ENCODE data around the gene FDX2.
"Not testable (repeated sequence)": the region's sequence is repeated elsewhere in the genome, so short reads cannot be mapped to it uniquely, and the experiment has no call there.

Gene FDX2

DNA sequence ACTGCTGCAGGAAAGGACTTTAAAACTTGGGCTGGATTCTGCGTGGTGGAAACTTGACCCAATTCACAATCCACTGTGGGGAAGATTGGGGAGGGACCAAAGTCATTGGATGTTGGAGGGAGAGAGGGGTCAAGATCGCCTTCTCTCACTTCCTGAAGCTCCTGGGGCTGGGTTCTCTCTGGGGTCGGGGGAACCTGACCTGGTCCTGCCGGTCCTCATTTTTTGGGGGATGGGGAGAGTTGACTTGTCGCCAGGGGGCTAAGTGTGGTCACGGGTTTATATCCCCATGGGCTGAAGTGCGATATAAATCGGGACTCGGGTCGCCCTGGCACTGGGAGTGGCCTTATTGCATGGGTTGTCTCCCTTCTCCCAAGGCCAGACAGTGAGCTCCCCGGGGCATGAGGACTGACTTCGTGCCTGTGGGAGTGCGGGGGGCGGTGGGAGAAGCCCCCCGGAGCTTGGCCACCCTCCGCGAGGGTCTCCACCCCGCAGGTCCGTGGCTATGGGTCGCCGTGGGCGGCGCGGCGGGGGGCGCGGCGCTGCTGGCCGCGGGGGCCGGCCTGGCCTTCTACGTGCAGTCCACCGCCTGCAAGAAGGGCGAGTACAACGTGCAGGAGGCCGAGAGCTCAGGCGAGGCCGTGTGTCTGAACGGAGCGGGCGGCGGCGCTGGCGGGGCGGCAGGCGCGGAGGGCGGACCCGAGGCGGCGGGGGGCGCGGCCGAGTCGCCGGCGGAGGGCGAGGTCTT, 19.8 kb downstream of the FDX2 start:
- no peak for DNase-seq

DNA sequence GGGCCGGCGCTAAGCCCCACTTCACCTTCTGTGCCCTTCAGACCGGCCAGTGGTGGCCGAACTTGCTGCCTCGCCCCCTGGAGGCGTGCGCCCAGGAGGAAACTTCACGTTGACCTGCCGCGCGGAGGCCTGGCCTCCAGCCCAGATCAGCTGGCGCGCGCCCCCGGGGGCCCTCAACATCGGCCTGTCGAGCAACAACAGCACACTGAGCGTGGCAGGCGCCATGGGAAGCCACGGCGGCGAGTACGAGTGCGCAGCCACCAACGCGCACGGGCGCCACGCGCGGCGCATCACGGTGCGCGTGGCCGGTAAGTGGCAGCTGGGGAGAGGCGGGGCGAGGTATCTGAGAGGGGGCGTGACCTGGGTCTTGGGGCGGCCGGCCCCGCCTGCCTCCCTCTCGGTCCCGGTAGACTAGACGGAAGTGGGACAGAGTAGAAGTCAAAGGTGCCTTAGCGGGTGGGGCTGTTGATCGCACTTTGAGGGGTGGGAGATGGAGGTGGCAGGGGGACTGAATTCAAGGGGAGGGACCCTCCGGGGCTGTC, 20.4 kb downstream of the FDX2 start:
- DNase-seq = no peak

DNA sequence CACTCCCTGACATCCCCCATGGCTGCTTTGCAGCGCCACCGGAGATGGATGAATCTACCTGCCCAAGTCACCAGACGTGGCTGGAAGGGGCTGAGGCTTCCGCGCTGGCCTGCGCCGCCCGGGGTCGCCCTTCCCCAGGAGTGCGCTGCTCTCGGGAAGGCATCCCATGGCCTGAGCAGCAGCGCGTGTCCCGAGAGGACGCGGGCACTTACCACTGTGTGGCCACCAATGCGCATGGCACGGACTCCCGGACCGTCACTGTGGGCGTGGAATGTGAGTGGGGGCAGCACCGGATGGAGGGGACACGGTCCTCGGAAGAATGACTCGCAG, 21.5 kb downstream of the FDX2 start:
- DNase-seq = no peak

DNA sequence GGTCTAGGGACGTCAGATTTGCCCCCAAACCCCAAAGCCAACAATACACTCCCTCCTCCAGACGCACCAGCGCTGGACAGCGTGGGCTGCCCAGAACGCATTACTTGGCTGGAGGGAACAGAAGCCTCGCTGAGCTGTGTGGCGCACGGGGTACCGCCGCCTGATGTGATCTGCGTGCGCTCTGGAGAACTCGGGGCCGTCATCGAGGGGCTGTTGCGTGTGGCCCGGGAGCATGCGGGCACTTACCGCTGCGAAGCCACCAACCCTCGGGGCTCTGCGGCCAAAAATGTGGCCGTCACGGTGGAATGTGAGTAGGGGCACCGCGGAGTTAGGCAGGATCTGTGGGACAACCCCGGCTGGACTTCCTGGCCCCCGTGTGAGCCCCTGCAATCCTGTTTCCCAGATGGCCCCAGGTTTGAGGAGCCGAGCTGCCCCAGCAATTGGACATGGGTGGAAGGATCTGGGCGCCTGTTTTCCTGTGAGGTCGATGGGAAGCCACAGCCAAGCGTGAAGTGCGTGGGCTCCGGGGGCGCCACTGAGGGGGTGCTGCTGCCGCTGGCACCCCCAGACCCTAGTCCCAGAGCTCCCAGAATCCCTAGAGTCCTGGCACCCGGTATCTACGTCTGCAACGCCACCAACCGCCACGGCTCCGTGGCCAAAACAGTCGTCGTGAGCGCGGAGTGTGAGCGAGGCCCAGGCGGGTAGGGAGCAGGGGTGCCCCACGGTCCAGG, 22.0 kb downstream of the FDX2 start:
- DNase-seq = no peak

DNA sequence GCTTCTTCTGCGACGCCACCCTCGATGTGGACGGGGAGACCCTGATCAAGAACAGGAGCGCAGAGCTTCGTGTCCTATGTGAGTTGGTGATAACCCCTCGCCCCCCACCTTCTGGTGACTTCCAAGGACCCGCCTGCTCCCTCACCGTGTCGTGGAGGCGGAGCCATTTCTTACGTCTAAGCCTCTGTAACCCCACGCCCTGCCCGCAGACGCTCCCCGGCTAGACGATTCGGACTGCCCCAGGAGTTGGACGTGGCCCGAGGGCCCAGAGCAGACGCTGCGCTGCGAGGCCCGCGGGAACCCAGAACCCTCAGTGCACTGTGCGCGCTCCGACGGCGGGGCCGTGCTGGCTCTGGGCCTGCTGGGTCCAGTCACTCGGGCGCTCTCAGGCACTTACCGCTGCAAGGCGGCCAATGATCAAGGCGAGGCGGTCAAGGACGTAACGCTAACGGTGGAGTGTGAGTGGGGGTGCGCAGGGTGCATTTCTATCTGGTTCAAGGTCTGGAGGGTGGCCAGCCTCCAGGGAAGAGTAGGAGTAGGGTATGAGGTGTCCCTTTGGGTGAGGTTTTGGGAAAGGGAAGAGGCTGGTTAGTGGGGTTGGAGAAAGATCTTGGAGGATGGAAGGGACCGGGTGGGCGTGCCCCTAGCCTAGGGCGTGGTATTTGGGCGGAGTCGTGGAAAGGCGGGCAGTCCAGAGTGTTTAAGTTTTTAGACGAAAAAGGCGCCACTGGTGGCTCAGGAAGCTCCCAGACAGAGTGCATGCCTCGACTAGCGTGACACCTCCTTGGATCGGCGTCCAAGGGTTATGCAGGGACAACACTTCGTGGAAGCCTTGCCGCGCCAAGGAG, 22.8 kb downstream of the FDX2 start:
- DNase-seq = no peak

DNA sequence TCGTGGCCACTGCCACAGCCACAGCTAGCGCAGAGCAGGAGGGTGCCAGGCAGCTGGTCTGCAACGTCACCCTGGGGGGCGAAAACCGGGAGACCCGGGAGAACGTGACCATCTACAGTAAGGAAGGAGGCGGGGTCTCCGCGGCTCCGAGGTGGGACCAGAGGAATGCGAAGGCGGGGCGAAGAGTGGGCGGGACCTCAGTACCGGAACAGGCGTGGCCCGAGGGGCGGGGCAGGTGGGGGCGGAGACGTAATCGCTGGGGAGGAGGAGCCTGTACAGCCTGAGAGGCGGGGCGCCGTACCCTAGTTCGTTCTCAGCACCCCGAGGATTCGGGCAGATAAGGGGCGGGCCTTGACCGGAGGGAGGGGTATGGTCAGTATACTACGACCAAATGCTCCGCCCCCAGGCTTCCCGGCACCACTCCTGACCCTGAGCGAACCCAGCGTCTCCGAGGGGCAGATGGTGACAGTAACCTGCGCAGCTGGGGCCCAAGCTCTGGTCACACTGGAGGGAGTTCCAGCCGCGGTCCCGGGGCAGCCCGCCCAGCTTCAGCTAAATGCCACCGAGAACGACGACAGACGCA, 23.5 kb downstream of the FDX2 start:
- DNase-seq = no peak

DNA sequence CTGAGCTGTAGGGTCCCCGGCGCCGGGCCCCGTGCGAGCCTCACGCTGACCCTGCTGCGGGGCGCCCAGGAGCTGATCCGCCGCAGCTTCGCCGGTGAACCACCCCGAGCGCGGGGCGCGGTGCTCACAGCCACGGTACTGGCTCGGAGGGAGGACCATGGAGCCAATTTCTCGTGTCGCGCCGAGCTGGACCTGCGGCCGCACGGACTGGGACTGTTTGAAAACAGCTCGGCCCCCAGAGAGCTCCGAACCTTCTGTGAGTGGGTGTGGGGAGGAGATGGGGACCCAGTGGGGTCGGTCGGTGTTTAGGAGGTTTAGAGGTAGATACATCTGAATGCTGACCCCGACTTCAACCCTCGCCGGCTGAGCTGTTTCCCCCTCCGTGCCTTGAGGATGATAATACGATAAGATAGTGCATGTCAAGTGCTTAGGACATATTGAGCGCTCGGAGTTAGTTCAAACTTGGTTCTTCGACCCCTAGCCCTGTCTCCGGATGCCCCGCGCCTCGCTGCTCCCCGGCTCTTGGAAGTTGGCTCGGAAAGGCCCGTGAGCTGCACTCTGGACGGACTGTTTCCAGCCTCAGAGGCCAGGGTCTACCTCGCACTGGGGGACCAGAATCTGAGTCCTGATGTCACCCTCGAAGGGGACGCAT, 24.1 kb downstream of the FDX2 start:
- DNase-seq = no peak

DNA sequence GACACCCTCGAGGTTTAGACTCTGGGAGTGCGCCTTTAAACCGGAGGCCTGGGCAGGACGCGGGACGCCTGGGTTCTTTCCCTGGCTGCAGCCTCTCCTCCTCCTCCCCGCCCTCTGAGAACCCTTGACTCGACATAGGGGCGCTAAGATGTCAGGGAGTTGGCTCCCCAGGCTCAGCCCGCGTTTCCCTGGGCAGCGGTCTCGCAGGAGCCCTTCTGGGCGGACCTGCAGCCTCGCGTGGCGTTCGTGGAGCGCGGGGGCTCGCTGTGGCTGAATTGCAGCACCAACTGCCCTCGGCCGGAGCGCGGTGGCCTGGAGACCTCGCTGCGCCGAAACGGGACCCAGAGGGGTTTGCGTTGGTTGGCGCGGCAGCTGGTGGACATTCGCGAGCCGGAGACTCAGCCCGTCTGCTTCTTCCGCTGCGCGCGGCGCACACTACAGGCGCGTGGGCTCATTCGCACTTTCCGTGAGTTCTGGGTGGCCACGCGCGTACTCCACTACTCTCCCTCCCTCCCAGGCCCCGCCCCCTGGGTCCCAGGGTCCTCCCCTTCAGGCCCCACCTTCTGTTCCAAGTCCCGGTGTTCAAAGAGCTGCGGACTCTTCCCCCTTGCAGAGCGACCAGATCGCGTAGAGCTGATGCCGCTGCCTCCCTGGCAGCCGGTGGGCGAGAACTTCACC, 24.8 kb downstream of the FDX2 start:
- no peak for DNase-seq

DNA sequence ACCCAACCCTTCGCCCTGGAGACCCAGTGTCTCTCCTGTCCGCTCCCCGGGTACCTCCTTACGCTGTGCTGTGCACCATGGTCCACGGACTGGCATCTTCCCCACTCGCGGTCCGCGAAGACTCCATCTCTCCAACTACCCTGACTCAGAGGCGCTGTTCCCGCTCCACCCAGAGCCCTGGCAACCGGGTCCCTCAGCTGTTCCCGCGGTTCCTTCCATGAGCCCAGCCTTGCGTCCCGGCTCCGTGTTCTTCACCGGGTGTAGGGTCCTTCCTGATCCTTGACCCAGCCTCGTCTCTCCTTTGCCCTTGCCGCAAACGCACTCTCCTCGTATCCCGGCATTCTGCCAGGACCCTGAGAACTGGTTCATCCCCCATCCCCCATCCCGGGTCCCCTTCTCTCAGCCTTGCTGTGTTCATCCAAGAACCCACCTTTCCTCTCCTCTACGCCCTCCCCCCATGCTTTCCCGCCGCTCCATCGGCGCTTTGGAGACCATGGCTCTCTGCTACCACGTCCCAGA, 25.4 kb downstream of the FDX2 start:
- no peak for DNase-seq

DNA sequence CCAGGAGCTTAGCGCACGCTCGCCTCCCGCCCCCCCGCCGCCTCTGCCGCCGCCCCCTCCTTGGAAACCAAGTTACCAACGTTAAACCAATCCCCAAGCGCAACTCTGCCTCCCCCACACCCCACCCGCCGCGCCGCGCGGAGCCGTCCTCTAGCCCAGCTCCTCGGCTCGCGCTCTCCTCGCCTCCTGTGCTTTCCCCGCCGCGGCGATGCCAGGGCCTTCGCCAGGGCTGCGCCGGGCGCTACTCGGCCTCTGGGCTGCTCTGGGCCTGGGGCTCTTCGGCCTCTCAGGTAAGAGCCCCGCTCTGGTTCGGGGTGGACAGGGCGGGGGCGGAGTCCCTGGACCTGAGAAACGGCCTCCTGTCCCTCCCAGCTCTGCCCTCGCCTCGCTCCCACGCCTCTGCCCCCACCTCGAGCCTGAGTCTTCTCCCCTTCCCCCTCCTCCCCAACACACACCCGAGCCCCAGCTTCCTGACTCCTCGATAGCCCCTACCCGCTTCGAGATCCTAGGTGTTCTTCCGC, 25.9 kb downstream of the FDX2 start, which contains the start of gene ICAM5:
ICAM5 (plus strand) TSS at position 117 of the 521 bp plus-strand sequence; CDS start at position 209, 92 bp downstream.
- no peak for DNase-seq

DNA sequence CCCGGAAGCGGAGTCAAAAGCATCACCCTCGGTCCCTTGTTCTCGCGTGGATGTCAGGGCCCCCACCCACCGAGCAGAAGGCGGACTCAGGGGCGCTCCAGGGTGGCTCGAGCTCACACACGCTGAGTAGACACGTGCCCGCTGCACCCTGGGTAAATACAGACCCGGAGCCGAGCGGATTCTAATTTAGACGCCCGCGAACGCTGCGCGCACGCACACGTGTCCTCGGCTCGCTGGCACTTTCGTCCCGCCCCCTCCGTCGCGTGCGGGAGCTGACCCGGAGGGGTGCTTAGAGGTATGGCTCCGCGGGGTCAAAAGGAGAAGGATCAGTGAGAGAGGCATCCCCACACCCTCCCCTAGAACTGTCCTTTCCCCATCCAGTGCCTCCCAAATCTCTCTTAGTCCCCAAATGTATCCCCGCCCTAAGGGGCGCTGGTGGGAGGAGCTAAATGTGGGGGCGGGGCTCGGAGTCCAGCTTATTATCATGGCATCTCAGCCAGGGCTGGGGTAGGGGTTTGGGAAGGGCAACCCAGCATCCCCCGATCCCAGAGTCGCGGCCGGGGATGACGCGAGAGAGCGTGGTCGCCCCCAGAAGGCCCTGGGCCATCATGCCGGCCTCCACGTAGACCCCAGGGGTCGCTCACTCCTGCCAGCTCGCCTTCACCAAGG, 26.5 kb downstream of the FDX2 start:
- no peak for DNase-seq

DNA sequence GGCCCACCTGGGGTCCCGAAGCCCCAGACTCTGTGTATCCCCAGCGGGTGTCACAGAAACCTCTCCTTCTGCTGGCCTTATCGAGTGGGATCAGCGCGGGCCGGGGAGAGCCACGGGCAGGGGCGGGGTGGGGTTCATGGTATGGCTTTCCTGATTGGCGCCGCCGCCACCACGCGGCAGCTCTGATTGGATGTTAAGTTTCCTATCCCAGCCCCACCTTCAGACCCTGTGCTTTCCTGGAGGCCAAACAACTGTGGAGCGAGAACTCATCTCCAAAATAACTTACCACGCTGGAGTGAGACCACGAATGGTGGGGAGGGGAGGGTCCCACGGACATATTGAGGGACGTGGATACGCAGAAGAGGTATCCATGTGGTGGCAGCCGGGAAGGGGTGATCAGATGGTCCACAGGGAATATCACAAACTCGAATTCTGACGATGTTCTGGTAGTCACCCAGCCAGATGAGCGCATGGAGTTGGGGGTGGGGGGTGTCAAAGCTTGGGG, 27.1 kb downstream of the FDX2 start:
- no peak for DNase-seq

DNA sequence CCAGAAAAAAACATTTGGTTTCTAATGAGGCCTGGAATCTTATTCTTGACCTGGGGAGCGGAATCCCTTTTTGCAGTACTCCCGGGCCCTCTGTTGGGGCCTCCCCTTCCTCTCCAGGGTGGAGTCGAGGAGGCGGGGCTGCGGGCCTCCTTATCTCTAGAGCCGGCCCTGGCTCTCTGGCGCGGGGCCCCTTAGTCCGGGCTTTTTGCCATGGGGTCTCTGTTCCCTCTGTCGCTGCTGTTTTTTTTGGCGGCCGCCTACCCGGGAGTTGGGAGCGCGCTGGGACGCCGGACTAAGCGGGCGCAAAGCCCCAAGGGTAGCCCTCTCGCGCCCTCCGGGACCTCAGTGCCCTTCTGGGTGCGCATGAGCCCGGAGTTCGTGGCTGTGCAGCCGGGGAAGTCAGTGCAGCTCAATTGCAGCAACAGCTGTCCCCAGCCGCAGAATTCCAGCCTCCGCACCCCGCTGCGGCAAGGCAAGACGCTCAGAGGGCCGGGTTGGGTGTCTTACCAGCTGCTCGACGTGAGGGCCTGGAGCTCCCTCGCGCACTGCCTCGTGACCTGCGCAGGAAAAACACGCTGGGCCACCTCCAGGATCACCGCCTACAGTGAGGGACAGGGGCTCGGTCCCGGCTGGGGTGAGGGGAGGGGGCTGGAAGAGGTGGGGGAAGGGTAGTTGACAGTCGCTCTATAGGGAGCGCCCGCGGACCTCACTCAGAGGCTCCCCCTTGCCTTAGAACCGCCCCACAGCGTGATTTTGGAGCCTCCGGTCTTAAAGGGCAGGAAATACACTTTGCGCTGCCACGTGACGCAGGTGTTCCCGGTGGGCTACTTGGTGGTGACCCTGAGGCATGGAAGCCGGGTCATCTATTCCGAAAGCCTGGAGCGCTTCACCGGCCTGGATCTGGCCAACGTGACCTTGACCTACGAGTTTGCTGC, 28.7 kb downstream of the FDX2 start, which contains the start of gene ICAM4:
ICAM4 (plus strand) TSS at position 153 of the 935 bp plus-strand sequence; CDS start at position 211, 58 bp downstream.
- DNase-seq = no peak

DNA sequence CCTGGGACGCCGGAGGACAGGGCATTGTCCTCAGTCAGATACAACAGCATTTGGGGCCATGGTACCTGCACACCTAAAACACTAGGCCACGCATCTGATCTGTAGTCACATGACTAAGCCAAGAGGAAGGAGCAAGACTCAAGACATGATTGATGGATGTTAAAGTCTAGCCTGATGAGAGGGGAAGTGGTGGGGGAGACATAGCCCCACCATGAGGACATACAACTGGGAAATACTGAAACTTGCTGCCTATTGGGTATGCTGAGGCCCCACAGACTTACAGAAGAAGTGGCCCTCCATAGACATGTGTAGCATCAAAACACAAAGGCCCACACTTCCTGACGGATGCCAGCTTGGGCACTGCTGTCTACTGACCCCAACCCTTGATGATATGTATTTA, 30.4 kb downstream of the FDX2 start:
- DNase-seq = no peak

DNA sequence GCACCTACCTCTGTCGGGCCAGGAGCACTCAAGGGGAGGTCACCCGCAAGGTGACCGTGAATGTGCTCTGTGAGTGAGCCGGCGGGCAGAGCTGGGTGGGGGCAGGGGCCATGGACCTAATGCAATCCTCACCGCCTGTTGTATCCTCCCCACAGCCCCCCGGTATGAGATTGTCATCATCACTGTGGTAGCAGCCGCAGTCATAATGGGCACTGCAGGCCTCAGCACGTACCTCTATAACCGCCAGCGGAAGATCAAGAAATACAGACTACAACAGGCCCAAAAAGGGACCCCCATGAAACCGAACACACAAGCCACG, 30.9 kb downstream of the FDX2 start:
- DNase-seq = no peak

DNA sequence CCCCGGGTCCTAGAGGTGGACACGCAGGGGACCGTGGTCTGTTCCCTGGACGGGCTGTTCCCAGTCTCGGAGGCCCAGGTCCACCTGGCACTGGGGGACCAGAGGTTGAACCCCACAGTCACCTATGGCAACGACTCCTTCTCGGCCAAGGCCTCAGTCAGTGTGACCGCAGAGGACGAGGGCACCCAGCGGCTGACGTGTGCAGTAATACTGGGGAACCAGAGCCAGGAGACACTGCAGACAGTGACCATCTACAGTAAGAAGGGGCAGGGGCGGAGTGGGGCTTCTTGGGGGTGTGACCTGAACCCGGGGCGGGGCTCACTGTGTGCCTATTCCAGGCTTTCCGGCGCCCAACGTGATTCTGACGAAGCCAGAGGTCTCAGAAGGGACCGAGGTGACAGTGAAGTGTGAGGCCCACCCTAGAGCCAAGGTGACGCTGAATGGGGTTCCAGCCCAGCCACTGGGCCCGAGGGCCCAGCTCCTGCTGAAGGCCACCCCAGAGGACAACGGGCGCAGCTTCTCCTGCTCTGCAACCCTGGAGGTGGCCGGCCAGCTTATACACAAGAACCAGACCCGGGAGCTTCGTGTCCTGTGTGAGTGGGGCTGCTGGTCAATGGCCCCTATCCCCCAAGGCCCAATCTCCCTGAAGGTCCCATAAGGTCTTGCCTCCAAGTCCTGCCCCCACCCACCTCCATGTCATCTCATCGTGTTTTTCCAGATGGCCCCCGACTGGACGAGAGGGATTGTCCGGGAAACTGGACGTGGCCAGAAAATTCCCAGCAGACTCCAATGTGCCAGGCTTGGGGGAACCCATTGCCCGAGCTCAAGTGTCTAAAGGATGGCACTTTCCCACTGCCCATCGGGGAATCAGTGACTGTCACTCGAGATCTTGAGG, 31.5 kb downstream of the FDX2 start:
- no peak for DNase-seq

DNA sequence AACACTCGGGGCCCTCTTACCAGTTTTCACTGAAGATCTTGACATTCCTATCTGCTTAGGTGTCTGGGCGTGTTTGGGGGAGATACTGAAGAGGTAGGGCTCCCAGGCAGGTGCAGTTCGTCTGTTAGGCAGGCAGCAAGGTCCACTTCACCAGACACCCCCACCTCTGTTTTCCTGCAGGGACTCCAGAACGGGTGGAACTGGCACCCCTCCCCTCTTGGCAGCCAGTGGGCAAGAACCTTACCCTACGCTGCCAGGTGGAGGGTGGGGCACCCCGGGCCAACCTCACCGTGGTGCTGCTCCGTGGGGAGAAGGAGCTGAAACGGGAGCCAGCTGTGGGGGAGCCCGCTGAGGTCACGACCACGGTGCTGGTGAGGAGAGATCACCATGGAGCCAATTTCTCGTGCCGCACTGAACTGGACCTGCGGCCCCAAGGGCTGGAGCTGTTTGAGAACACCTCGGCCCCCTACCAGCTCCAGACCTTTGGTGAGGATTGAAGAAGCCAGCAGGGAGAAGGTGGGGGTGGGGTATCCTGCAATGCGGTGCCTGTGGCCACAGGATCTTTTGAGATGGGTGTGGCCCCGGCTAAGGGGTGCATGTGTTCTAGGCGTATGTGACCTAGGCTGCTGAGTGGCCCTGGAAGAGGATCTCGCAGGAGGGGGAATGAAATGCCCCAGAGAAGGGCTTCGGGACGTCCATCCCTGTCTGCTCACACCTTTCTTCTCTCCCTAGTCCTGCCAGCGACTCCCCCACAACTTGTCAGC, 32.3 kb downstream of the FDX2 start:
- DNase-seq = no peak

DNA sequence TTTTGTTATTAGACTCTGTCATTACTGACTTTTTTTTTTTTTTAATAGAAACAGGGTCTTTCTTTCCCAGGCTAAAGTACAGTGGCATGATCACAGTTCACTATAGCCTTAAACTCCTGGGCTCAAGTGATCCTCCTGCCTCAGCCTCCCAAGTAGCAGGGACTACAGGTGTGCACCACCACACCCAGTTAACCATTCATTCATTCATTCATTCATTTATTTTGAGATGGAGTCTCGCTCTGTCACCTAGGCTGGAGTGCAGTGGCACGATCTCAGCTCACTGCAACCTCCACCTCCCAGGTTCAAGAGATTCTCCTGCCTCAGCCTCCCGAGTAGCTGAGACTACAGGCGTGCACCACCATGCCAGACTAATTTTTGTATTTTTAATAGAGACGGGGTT, 33.8 kb downstream of the FDX2 start:
- DNase-seq = not testable (repeated sequence)
